Memory B cell (primary cell): ENCODE results near the gene ZC3H10.
A peak's percentile ranks its signal among the peaks of the same experiment; 100 is the strongest.
"Not testable (repeated sequence)": the region's sequence is repeated elsewhere in the genome, so short reads cannot be mapped to it uniquely, and the experiment has no call there.

ENCODE experiments used
- ATAC-seq: fragments of 150-1000 bp; cut with Tn5 transposase; 2 replicates; pipeline ENCODE4 v1.10.0; 2021; ENCODE audit warnings: low read depth, mild to moderate bottlenecking, moderate library complexity
- DNase-seq, 2 donors: peaks; one replicate each; pipeline ENCODE4 v3.0.0; 2022; ENCODE audit warnings: low spot score in 2 of 2
- H3K27ac Mint-ChIP-seq: one replicate; pipeline ENCODE4 v1.8.0; 2022; ENCODE audit warnings: mild to moderate bottlenecking, moderate library complexity, mixed read lengths
- H3K27me3 Mint-ChIP-seq: one replicate; pipeline ENCODE4 v1.8.0; 2022; ENCODE audit warnings: mixed read lengths
- H3K36me3 Mint-ChIP-seq: one replicate; pipeline ENCODE4 v1.8.0; 2022; ENCODE audit warnings: mild to moderate bottlenecking, mixed read lengths
- H3K4me1 Mint-ChIP-seq: one replicate; pipeline ENCODE4 v1.8.0; 2022; ENCODE audit warnings: mixed read lengths
- H3K4me3 Mint-ChIP-seq: one replicate; pipeline ENCODE4 v1.8.0; 2022; ENCODE audit warnings: mild to moderate bottlenecking, moderate library complexity, mixed read lengths
- H3K9me3 Mint-ChIP-seq: one replicate; pipeline ENCODE4 v1.8.0; 2022; ENCODE audit warnings: mixed read lengths

ZC3H10 gene

GRCh38 chr12:56117778-56118687 lies at the start of gene ZC3H10:
Gene ZC3H10 (plus strand): TSS chr12:56118266. CDS start chr12:56120563, 2,297 bp downstream.
- no peaks in the 10 kb centered on the region for H3K9me3 Mint-ChIP-seq
- ATAC-seq, result peak; percentile 79
- H3K4me1 Mint-ChIP-seq, result peaks cover 21% of the 10 kb centered on the region

GRCh38 chr12:56071648-56072047 lies 46.4 kb upstream of the ZC3H10 start:
- Mint-ChIP-seq H3K27me3 (peaks cover 2% of the 10 kb centered on the region), H3K4me1 (no peaks in the 10 kb centered on the region), H3K9me3 (no peaks in the 10 kb centered on the region), H3K4me3 (no peak overlapping the region), H3K36me3 (no peaks in the 10 kb centered on the region), H3K27ac (no peak overlapping the region)
- no peak for ATAC-seq
- no peak for DNase-seq

More at GRCh38 chr12:56117778-56118687, at the start of gene ZC3H10:
- Mint-ChIP-seq H3K27me3 (no peaks in the 10 kb centered on the region), H3K27ac (peak within 1 kb of the TSS; percentile 99), H3K4me3 (peak within 1 kb of the TSS; percentile 99), H3K36me3 (peaks cover 26% of the 10 kb centered on the region)
- peak; percentile 86 to 95 for DNase-seq

GRCh38 chr12:56074396-56074795 lies 43.7 kb upstream of the ZC3H10 start:
- Mint-ChIP-seq H3K4me3 (no peak overlapping the region), H3K27ac (no peak overlapping the region), H3K4me1 (no peaks in the 10 kb centered on the region), H3K36me3 (no peaks in the 10 kb centered on the region), H3K9me3 (no peaks in the 10 kb centered on the region), H3K27me3 (peaks cover 2% of the 10 kb centered on the region)
- ATAC-seq, result no peak
- DNase-seq, result no peak

GRCh38 chr12:56077966-56078365 lies 40.1 kb upstream of the ZC3H10 start:
- not testable (repeated sequence) for H3K9me3 Mint-ChIP-seq, H3K4me1 Mint-ChIP-seq, H3K27me3 Mint-ChIP-seq, DNase-seq, ATAC-seq, H3K27ac Mint-ChIP-seq, H3K36me3 Mint-ChIP-seq
- peak overlapping the region; percentile 37 for H3K4me3 Mint-ChIP-seq

GRCh38 chr12:56078427-56078826 lies 39.6 kb upstream of the ZC3H10 start:
- H3K27ac Mint-ChIP-seq, result no peak overlapping the region
- no peaks in the 10 kb centered on the region for H3K36me3 Mint-ChIP-seq
- H3K9me3 Mint-ChIP-seq, result no peaks in the 10 kb centered on the region
- H3K4me1 Mint-ChIP-seq, result no peaks in the 10 kb centered on the region
- ATAC-seq (no peak), DNase-seq (no peak)
- peak overlapping the region; percentile 83 for H3K4me3 Mint-ChIP-seq
- H3K27me3 Mint-ChIP-seq, result peaks cover 3% of the 10 kb centered on the region

GRCh38 chr12:56078931-56079722 lies 38.9 kb upstream of the ZC3H10 start:
- Mint-ChIP-seq H3K9me3 (no peaks in the 10 kb centered on the region), H3K36me3 (no peaks in the 10 kb centered on the region), H3K27me3 (peaks cover 6% of the 10 kb centered on the region), H3K4me1 (no peaks in the 10 kb centered on the region), H3K27ac (no peak overlapping the region), H3K4me3 (peak overlapping the region; percentile 83)
- DNase-seq (peak; percentile 44 to 61), ATAC-seq (peak; percentile 80)

- Mint-ChIP-seq H3K36me3 (no peaks in the 10 kb centered on the region), H3K27ac (no peak within 1 kb of the TSS)
- DNase-seq, result peak in 1 of 2 donors; percentile 38
Observed at GRCh38 chr12:56079723-56080555, 38.1 kb upstream of the ZC3H10 start, which contains the start of gene ERBB3. Gene ERBB3 (plus strand): TSS chr12:56080165. CDS start chr12:56080301, 136 bp downstream.

GRCh38 chr12:56080556-56081138 lies 37.4 kb upstream of the ZC3H10 start:
- no peaks in the 10 kb centered on the region for H3K4me1 Mint-ChIP-seq
- no peaks in the 10 kb centered on the region for H3K9me3 Mint-ChIP-seq
- H3K27ac Mint-ChIP-seq, result no peak overlapping the region
- H3K36me3 Mint-ChIP-seq, result no peaks in the 10 kb centered on the region
- ATAC-seq, result no peak
- DNase-seq, result no peak
- peak overlapping the region; percentile 83 for H3K4me3 Mint-ChIP-seq
- H3K27me3 Mint-ChIP-seq, result peaks cover 6% of the 10 kb centered on the region

More at GRCh38 chr12:56079723-56080555, 38.1 kb upstream of the ZC3H10 start, which contains the start of gene ERBB3:
- H3K4me3 Mint-ChIP-seq, result peak within 1 kb of the TSS; percentile 83
- no peaks in the 10 kb centered on the region for H3K4me1 Mint-ChIP-seq
- peaks cover 6% of the 10 kb centered on the region for H3K27me3 Mint-ChIP-seq
- peak; percentile 62 for ATAC-seq
- no peaks in the 10 kb centered on the region for H3K9me3 Mint-ChIP-seq

GRCh38 chr12:56081393-56082347 lies 36.4 kb upstream of the ZC3H10 start:
- peak overlapping the region; percentile 76 for H3K4me3 Mint-ChIP-seq
- no peaks in the 10 kb centered on the region for H3K9me3 Mint-ChIP-seq
- no peak overlapping the region for H3K27ac Mint-ChIP-seq
- DNase-seq (no peak), ATAC-seq (no peak)
- peaks cover 6% of the 10 kb centered on the region for H3K27me3 Mint-ChIP-seq
- no peaks in the 10 kb centered on the region for H3K4me1 Mint-ChIP-seq
- H3K36me3 Mint-ChIP-seq, result no peaks in the 10 kb centered on the region

- Mint-ChIP-seq H3K4me3 (no peak overlapping the region), H3K27ac (no peak overlapping the region), H3K27me3 (peaks cover 6% of the 10 kb centered on the region), H3K4me1 (no peaks in the 10 kb centered on the region), H3K36me3 (no peaks in the 10 kb centered on the region), H3K9me3 (no peaks in the 10 kb centered on the region)
- ATAC-seq, result no peak
- no peak for DNase-seq
Observed at GRCh38 chr12:56082382-56082781, 35.7 kb upstream of the ZC3H10 start.

GRCh38 chr12:56082967-56083366 lies 35.1 kb upstream of the ZC3H10 start:
- DNase-seq (no peak), ATAC-seq (no peak)
- Mint-ChIP-seq H3K27ac (no peak overlapping the region), H3K4me3 (no peak overlapping the region), H3K4me1 (no peaks in the 10 kb centered on the region), H3K27me3 (peaks cover 6% of the 10 kb centered on the region), H3K36me3 (no peaks in the 10 kb centered on the region), H3K9me3 (no peaks in the 10 kb centered on the region)

GRCh38 chr12:56084958-56085543 lies 33.0 kb upstream of the ZC3H10 start:
- Mint-ChIP-seq H3K36me3 (no peaks in the 10 kb centered on the region), H3K4me3 (no peak overlapping the region), H3K4me1 (no peaks in the 10 kb centered on the region), H3K27ac (no peak overlapping the region), H3K27me3 (peaks cover 6% of the 10 kb centered on the region), H3K9me3 (no peaks in the 10 kb centered on the region)
- no peak for ATAC-seq
- no peak for DNase-seq
